PC-9 (cell line): Measurements from ENCODE around the gene AIMP1. TPM values are rescaled to one million over a fixed set of nuclear protein-coding genes. Genes with fewer than 3 reads are reported as not detected.
A peak's percentile ranks its signal among the peaks of the same experiment; 100 is the strongest.

Experiments
- BruUV-seq: library from RNA; stranded (reverse); fragments of 400-500 nt; replicated peaks from 2 replicates; lab custom pipeline; 2021; lab: Mats Ljungman, UMichigan
- CTCF ChIA-PET: fragments of 300-600 bp; sonication (Branson Sonifier 250); formaldehyde crosslinking; loops from one replicate; lab custom pipeline; 2022; ENCODE audit warnings: antibody characterized with exemption; lab: Charles Lee
- POLR2A ChIA-PET: fragments of 300-600 bp; sonication (Branson Sonifier 250); formaldehyde crosslinking; loops from one replicate; lab custom pipeline; 2022; ENCODE audit warnings: antibody characterized with exemption; ENCODE audit not compliant: unreplicated experiment; lab: Charles Lee
- DNase-seq, 2 experiments: peaks; one replicate each; pipeline versions ENCODE4 v3.0.0 to v3.0.0-alpha.2; 2015 to 2022; ENCODE audit warnings: mixed read lengths in 1 of 2
- H2AFZ ChIP-seq: fragments of 200-600 bp; sonication (generic); 2 replicates; pipeline ENCODE4 v1.8.1; 2017; ENCODE audit warnings: antibody characterized with exemption
- H3F3A ChIP-seq: fragments of 200-600 bp; sonication (generic); 2 replicates; pipeline ENCODE4 v1.8.1; 2017; ENCODE audit warnings: antibody characterized with exemption, mild to moderate bottlenecking, low read depth; ENCODE audit not compliant: insufficient read depth
- H3K27ac ChIP-seq: fragments of 200-600 bp; sonication (generic); 2 replicates; pipeline ENCODE4 v1.6.1; 2016; ENCODE audit warnings: mixed run types
- H3K27me3 ChIP-seq: fragments of 200-600 bp; sonication (generic); 2 replicates; pipeline ENCODE4 v1.6.1; 2016; ENCODE audit warnings: low read depth, mixed run types; ENCODE audit not compliant: insufficient read depth
- H3K36me3 ChIP-seq: fragments of 200-600 bp; sonication (generic); 2 replicates; pipeline ENCODE4 v1.6.1; 2016; ENCODE audit warnings: low read depth, mixed run types
- H3K4me1 ChIP-seq: fragments of 200-600 bp; sonication (generic); replicated peaks from 2 replicates; pipeline ENCODE4 v1.6.1; 2016; ENCODE audit warnings: mixed run types; ENCODE audit not compliant: insufficient read depth
- H3K4me2 ChIP-seq: fragments of 200-600 bp; sonication (generic); 2 replicates; pipeline ENCODE4 v1.6.1; 2017; ENCODE audit warnings: mixed run types
- H3K4me3 ChIP-seq: fragments of 200-600 bp; sonication (generic); 2 replicates; pipeline ENCODE4 v1.6.1; 2016; ENCODE audit warnings: mixed run types
- H3K79me2 ChIP-seq: fragments of 200-600 bp; sonication (generic); 2 replicates; pipeline ENCODE4 v1.6.1; 2017; ENCODE audit warnings: low read depth, mixed run types
- H3K9me2 ChIP-seq: fragments of 200-600 bp; sonication (generic); 2 replicates; pipeline ENCODE4 v1.8.1; 2017; ENCODE audit warnings: mild to moderate bottlenecking; ENCODE audit not compliant: insufficient read depth
- H3K9me3 ChIP-seq: fragments of 200-600 bp; sonication (generic); 2 replicates; pipeline ENCODE4 v1.8.1; 2016; ENCODE audit warnings: low read depth; ENCODE audit not compliant: insufficient read depth
- H4K20me1 ChIP-seq: fragments of 200-600 bp; sonication (generic); 2 replicates; pipeline ENCODE4 v1.8.1; 2017; ENCODE audit not compliant: insufficient read depth
- EZH2 ChIP-seq: fragments of 200-600 bp; sonication (generic); IDR thresholded peaks from 2 replicates; pipeline ENCODE4 v1.8.0; 2017; ENCODE audit warnings: antibody characterized with exemption, low read depth
- intact Hi-C: fragments of 100-400 bp; cut with micrococcal nuclease; formaldehyde crosslinking; loops from one replicate; pipeline ENCODE4 v1.10.0; 2022; ENCODE audit not compliant: unreplicated experiment
- total RNA-seq: library from RNA; stranded (reverse); gene quantifications from 2 replicates; pipeline ENCODE4 v1.2.3, GENCODE V29; 2021
- TF ChIP-seq, protein P1 (sequence below): fragments of 200-600 bp; sonication (generic); conservative IDR thresholded peaks from 2 replicates; pipeline ENCODE4 v1.6.1; 2017; ENCODE audit warnings: mixed run types, antibody characterized with exemption, mild to moderate bottlenecking, moderate library complexity

Gene AIMP1
- total RNA-seq, 1 experiment from 2014 or later, result 47.0 TPM

- Histone ChIP-seq H3K9me2 (no peaks in the 10 kb centered on the region), H3K4me2 (no peak overlapping the region), H4K20me1 (no peaks in the 10 kb centered on the region), H3K79me2 (no peaks in the 10 kb centered on the region), H3K4me3 (no peak overlapping the region), H3K9me3 (no peaks in the 10 kb centered on the region), H3F3A (no peaks in the 10 kb centered on the region), H2AFZ (no peak overlapping the region), H3K36me3 (peaks cover 11% of the 10 kb centered on the region), H3K27me3 (no peaks in the 10 kb centered on the region), H3K27ac (no peak overlapping the region), H3K4me1 (no peaks in the 10 kb centered on the region)
- BruUV-seq, result no TSS peak
- TF ChIP-seq, protein P1, sequence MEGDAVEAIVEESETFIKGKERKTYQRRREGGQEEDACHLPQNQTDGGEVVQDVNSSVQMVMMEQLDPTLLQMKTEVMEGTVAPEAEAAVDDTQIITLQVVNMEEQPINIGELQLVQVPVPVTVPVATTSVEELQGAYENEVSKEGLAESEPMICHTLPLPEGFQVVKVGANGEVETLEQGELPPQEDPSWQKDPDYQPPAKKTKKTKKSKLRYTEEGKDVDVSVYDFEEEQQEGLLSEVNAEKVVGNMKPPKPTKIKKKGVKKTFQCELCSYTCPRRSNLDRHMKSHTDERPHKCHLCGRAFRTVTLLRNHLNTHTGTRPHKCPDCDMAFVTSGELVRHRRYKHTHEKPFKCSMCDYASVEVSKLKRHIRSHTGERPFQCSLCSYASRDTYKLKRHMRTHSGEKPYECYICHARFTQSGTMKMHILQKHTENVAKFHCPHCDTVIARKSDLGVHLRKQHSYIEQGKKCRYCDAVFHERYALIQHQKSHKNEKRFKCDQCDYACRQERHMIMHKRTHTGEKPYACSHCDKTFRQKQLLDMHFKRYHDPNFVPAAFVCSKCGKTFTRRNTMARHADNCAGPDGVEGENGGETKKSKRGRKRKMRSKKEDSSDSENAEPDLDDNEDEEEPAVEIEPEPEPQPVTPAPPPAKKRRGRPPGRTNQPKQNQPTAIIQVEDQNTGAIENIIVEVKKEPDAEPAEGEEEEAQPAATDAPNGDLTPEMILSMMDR, result no peak
- no peak for TF ChIP-seq EZH2
- ChIA-PET POLR2A (no interaction called here), CTCF (no interaction called here)
- intact Hi-C loops, result no loop called here
- DNase-seq, result no peak
Observed at GRCh38 chr4:106334741-106335470, 18.6 kb downstream of the AIMP1 start.

DNA sequence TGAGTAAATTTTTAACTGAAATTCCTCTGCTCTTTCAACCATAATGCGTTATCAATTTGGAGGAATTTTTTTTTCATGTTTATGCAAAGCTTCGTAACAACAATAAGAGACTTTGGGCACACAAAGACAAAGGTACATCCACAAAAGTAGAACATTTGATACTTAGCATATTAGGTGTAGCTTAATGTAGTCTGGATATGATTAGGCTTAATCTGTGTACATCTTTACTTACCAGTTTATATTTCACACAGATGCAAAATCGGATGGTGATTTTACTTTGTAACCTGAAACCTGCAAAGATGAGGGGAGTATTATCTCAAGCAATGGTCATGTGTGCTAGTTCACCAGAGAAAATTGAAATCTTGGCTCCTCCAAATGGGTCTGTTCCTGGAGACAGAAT lies 20.3 kb downstream of the AIMP1 start:
- Histone ChIP-seq H3K79me2 (no peaks in the 10 kb centered on the region), H3K9me2 (no peaks in the 10 kb centered on the region), H3K27ac (no peak overlapping the region), H4K20me1 (0 out of 2 replicates have a peak, but pooled peaks cover 2% of the 10 kb centered on the region), H3K27me3 (no peaks in the 10 kb centered on the region), H3K4me3 (no peak overlapping the region), H3K4me1 (no peaks in the 10 kb centered on the region), H2AFZ (no peak overlapping the region), H3K36me3 (peaks cover 11% of the 10 kb centered on the region), H3F3A (no peaks in the 10 kb centered on the region), H3K4me2 (no peak overlapping the region), H3K9me3 (no peaks in the 10 kb centered on the region)
- no peak for TF ChIP-seq EZH2
- TF ChIP-seq, protein P1, result no peak
- intact Hi-C loops, result no loop called here
- ChIA-PET CTCF (interaction anchor here (0.6 kb wide), 1 partner anchor 144 kb away, joined by 3 read pairs; no protein-coding TSS in a partner anchor), POLR2A (no interaction called here)
- no peak for DNase-seq
- no TSS peak for BruUV-seq

- TF ChIP-seq EZH2, result no peak
- TF ChIP-seq, protein P1, result no peak
Observed at GRCh38 chr4:106337916-106338315, 21.6 kb downstream of the AIMP1 start.

More at GRCh38 chr4:106337916-106338315, 21.6 kb downstream of the AIMP1 start:
- Histone ChIP-seq H3K79me2 (0 out of 2 replicates have a peak, but pooled peaks cover 6% of the 10 kb centered on the region), H4K20me1 (0 out of 2 replicates have a peak, but pooled peaks cover 2% of the 10 kb centered on the region), H3K9me2 (no peaks in the 10 kb centered on the region), H3K36me3 (peaks cover 11% of the 10 kb centered on the region; the same call in 1 of the 2 replicates), H3F3A (no peaks in the 10 kb centered on the region), H3K4me3 (no peak overlapping the region), H3K4me2 (no peak overlapping the region), H3K9me3 (no peaks in the 10 kb centered on the region), H3K4me1 (no peaks in the 10 kb centered on the region), H2AFZ (no peak overlapping the region), H3K27ac (no peak overlapping the region), H3K27me3 (no peaks in the 10 kb centered on the region)
- ChIA-PET CTCF (no interaction called here), POLR2A (no interaction called here)
- intact Hi-C loops, result no loop called here
- TSS peak; percentile 21 for BruUV-seq
- DNase-seq, result no peak
